IgD-negative memory B cell (primary cell): ENCODE results near the gene AP3B1. TPM values are rescaled to one million over a fixed set of nuclear protein-coding genes. Genes with fewer than 3 reads are reported as not detected.

ENCODE experiments used
- H3K27ac Mint-ChIP-seq, 3 donors: one replicate each; pipeline ENCODE4 v1.8.0; 2020 to 2022; ENCODE audit warnings: mild to moderate bottlenecking in 3 of 3, mixed read lengths in 3 of 3, moderate library complexity in 1 of 3
- H3K27me3 Mint-ChIP-seq: one replicate; pipeline ENCODE4 v1.8.0; 2021; ENCODE audit warnings: mixed read lengths
- H3K36me3 Mint-ChIP-seq: one replicate; pipeline ENCODE4 v1.8.0; 2020; ENCODE audit warnings: mild to moderate bottlenecking, mixed read lengths
- H3K4me1 Mint-ChIP-seq, 3 donors: one replicate each; pipeline ENCODE4 v1.8.0; 2020 to 2022; ENCODE audit warnings: mixed read lengths in 3 of 3, mild to moderate bottlenecking in 1 of 3
- H3K4me3 Mint-ChIP-seq, 4 donors: one replicate each; pipeline ENCODE4 v1.8.0; 2020 to 2022; ENCODE audit warnings: mild to moderate bottlenecking in 4 of 4, mixed read lengths in 4 of 4, moderate library complexity in 3 of 4
- H3K9me3 Mint-ChIP-seq, 3 donors: one replicate each; pipeline ENCODE4 v1.8.0; 2020 to 2021; ENCODE audit warnings: mixed read lengths in 3 of 3, mild to moderate bottlenecking in 1 of 3
- polyA plus RNA-seq: library from polyadenylated mRNA; unstranded; fragments of 300-500 nt; fragmentation: Illumina TruSeq; gene quantifications from one replicate; pipeline ENCODE4 v1.2.3, GENCODE V29; 2021

AP3B1 gene
- polyA plus RNA-seq, 1 donor from 2014 or later: 23.0 TPM

DNA sequence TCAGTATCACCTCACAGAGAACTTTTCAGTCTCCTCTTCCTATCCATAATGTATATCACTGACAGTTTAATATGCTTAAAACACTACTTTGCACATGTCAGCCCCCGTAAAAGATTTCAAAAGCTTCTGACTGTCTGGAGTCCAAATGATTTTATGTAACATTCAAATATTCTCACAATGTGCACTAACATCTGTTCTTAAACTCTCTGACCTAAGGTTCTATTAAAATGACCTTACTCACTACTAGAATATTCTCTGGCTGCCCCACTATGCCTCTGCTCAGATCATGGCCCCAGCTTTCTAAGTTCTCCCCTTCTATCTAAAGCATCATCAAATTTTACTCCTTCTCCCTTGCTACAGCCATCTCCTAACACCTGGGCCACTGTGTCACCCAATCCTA lies 52.5 kb downstream of the AP3B1 start:
- Mint-ChIP-seq H3K27ac (peak overlapping the region in 1 of 3 donors; percentile 29), H3K36me3 (peaks cover 7% of the 10 kb centered on the region), H3K9me3 (no peaks in the 10 kb centered on the region), H3K4me1 (peaks cover 0 to 2% (median 0%) of the 10 kb centered on the region in 3 donors), H3K27me3 (no peaks in the 10 kb centered on the region), H3K4me3 (no peak overlapping the region)

DNA sequence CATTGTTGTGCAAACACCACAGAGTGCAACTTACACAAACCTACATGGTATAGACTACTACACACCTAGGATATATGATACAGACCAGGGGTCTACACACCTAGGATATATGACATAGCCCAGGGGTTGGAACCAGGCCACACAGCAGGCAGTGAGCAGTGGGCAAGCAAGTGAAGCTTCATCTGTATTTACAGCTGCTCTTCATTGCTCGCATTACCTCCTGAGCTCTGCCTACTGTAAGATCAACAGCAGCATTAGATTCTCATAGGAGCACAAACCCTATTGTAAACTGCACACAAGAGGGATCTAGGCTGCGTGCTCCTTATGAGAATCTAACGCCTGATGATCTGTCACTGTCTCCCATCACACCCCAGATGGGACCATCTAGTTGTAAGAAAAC lies 56.6 kb downstream of the AP3B1 start:
- Mint-ChIP-seq H3K4me1 (peaks cover 1 to 7% (median 4%) of the 10 kb centered on the region in 3 donors), H3K27ac (no peak overlapping the region), H3K9me3 (no peaks in the 10 kb centered on the region), H3K27me3 (no peaks in the 10 kb centered on the region), H3K4me3 (no peak overlapping the region), H3K36me3 (peaks cover 7% of the 10 kb centered on the region)

DNA sequence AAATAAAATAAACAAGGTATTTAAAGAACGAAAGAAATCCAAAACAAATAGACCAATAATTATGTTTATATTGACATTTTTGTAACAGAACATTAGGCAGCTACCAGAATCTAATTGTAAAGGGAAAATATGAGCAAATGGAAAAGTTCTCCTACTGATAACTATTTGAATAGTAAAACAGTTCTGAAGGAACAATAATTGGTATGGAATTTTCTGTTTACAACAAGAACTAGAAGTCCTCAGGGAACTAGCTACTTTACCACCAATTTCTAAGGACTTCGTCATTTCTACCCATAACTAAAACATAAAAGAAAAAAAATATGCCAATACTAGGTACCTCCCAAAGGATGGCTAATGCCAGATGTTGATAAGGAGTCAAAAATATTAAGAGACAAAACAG lies 58.5 kb downstream of the AP3B1 start:
- H3K4me1 Mint-ChIP-seq: peaks cover 3 to 7% (median 4%) of the 10 kb centered on the region in 3 donors

DNA sequence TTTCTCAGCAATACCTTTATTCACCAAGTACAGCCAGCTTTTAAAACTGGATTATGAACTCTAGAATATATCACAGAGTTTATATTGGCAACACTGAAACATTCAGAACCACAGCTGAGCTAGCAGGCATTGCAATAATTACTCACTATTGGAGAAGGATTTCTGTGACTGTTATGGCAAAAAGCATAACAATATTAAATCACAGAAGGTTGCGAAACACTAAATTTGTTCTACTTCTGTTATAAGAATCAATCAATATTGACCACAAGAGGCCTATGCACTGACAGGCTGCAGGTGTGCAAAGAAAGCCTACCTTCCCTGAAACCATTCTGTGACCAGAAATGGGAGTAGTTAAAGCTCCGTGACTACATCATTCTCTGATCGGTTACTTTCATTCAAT lies 59.2 kb downstream of the AP3B1 start:
- Mint-ChIP-seq H3K27ac (no peak overlapping the region), H3K4me3 (no peak overlapping the region), H3K9me3 (no peaks in the 10 kb centered on the region), H3K27me3 (no peaks in the 10 kb centered on the region), H3K36me3 (peaks cover 10% of the 10 kb centered on the region), H3K4me1 (peaks cover 3 to 7% (median 7%) of the 10 kb centered on the region in 3 donors)

More for the DNA sequence above, 58.5 kb downstream of the AP3B1 start:
- Mint-ChIP-seq H3K27ac (no peak overlapping the region), H3K4me3 (no peak overlapping the region), H3K9me3 (no peaks in the 10 kb centered on the region), H3K36me3 (peaks cover 10% of the 10 kb centered on the region), H3K27me3 (no peaks in the 10 kb centered on the region)

DNA sequence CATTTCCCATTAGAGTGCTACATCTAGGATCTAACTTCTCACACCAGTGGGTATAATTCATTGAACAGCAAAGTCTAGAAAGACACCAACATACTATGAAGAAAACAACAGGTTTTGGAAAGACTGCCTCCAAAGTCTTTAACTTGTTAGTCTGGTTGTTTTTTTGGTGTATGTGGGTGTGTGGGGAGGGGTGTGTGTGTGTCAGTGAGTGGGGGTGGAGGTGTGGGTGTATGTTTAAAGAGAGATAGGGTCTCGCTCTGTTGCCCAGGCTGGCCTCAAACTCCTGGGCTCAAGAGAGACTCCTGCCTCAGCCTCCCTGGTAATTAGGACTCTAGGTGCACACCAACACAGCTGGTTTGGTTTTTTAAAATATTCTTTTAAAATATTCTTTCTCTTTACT lies 59.7 kb downstream of the AP3B1 start:
- no peak overlapping the region for H3K27ac Mint-ChIP-seq

DNA sequence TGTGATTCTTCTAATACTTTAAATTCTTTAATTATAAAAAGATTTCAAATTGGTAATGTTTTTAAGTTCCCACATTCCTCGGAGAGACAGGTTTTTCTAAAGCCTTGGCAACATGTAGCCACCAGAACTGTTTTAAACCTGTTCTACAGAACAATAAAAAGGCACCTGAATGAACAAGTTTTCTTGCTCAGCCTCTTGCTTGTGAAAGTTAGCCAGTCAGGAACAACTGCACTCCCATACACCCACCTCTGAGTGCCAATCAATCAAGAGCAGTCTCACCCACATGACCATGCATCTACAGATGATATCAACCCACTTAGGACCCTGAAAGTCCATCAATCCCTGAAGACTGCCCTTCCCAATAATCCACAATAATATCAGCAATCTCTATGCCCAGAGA lies 62.3 kb downstream of the AP3B1 start:
- Mint-ChIP-seq H3K4me3 (no peak overlapping the region), H3K36me3 (peaks cover 2% of the 10 kb centered on the region), H3K27me3 (no peaks in the 10 kb centered on the region), H3K4me1 (peaks cover 3 to 8% (median 7%) of the 10 kb centered on the region in 3 donors), H3K27ac (no peak overlapping the region), H3K9me3 (no peaks in the 10 kb centered on the region)

More for the DNA sequence above, 59.7 kb downstream of the AP3B1 start:
- Mint-ChIP-seq H3K4me1 (peaks cover 3 to 8% (median 7%) of the 10 kb centered on the region in 3 donors), H3K9me3 (no peaks in the 10 kb centered on the region), H3K36me3 (peaks cover 7% of the 10 kb centered on the region), H3K4me3 (no peak overlapping the region), H3K27me3 (no peaks in the 10 kb centered on the region)

DNA sequence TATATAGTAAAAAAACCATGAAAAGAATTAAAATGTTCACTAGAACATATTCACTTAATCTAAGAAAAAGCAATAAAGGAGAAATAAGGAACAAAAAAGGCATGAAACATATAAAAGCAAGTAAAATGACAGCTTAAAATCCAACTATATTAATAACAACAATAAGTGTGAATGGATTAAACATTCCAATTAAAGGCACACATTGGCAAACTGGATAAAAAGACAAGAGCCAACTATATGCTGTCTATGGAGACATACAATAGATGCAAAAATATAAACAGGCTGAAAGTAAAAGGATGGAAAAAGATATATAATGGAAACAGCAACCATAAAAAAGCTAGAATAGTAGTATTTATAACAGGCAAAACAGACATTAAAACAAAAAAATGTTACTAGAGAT lies 70.1 kb downstream of the AP3B1 start:
- Mint-ChIP-seq H3K27me3 (no peaks in the 10 kb centered on the region), H3K4me3 (no peak overlapping the region), H3K36me3 (peaks cover 3% of the 10 kb centered on the region), H3K27ac (no peak overlapping the region), H3K9me3 (no peaks in the 10 kb centered on the region), H3K4me1 (peaks cover 9 to 14% (median 13%) of the 10 kb centered on the region in 3 donors)

DNA sequence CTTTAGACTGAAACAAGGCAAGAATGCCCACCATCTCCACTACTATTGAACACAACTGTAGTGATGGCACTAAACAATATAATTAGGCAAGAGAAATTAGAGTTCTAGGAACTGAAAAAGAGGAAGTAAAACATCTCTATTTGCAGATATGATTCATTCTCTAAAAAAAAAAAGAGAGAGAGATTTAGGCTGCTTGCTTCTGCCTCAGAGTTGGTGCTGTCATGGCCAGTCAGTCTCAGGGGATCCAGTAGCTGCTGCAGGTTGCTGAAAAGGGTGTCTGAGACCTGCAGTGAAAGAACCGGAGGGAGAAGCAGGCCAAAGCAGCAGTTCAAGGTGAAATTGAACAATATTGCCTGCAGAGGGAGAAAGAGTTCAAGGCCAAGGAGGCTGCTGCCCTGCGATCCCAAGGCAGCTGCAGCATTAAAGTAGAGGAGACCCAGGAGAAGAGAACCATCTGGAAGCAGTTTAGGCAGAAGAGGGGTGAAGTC lies 72.5 kb downstream of the AP3B1 start:
- H3K27me3 Mint-ChIP-seq: no peaks in the 10 kb centered on the region
- peaks cover 9 to 15% (median 14%) of the 10 kb centered on the region in 3 donors for H3K4me1 Mint-ChIP-seq
- peak overlapping the region in 3 of 4 donors; percentile 2 to 83 (median 2) for H3K4me3 Mint-ChIP-seq
- no peaks in the 10 kb centered on the region for H3K9me3 Mint-ChIP-seq
- peaks cover 3% of the 10 kb centered on the region for H3K36me3 Mint-ChIP-seq
- peak overlapping the region; percentile 40 to 63 (median 43) for H3K27ac Mint-ChIP-seq

DNA sequence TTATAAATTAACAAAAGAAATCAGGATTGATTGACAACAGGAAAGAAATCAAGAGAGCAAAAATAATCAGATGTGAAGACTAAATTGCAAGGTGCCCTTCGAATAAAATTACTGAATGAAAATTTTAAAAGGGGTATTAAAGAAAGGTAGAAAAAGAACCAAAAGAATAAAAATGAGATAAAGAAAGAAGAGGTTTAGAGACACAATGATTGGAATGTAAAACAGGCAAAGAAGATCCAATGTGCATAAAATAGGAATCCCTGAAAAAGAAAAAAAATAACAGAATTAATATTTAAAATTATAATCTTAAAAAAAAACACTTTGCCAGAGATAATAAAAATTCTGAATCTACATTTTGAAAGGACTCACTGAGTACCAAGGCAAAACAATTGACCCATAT lies 73.0 kb downstream of the AP3B1 start:
- Mint-ChIP-seq H3K4me1 (peaks cover 9 to 15% (median 14%) of the 10 kb centered on the region in 3 donors), H3K4me3 (peak overlapping the region in 1 of 4 donors; percentile 2), H3K36me3 (peaks cover 3% of the 10 kb centered on the region), H3K27me3 (no peaks in the 10 kb centered on the region), H3K27ac (peak overlapping the region in 2 of 3 donors; percentile 43 to 63), H3K9me3 (no peaks in the 10 kb centered on the region)

DNA sequence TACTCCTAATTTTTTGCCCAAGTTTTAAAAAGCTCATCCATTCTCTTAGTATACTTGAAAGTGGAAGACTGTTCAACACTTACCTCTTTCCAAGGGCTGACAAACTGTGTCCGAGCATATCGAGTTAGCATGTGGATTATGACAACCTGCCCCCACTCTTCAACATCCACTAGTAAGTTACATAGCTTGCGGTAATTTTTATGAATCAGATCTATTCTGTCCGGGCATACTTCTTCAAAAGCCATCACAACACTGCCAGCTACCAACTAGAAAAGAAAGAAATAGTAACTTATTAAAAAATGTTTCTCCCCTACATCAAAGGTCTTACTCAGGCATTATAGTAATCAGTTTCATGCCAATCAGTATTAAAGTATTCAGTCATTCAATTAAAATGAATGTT lies 78.5 kb downstream of the AP3B1 start:
- no peaks in the 10 kb centered on the region for H3K27me3 Mint-ChIP-seq
- H3K9me3 Mint-ChIP-seq: no peaks in the 10 kb centered on the region
- peaks cover 4% of the 10 kb centered on the region for H3K36me3 Mint-ChIP-seq
- H3K4me1 Mint-ChIP-seq: peaks cover 0 to 3% (median 0%) of the 10 kb centered on the region in 3 donors
- H3K4me3 Mint-ChIP-seq: no peak overlapping the region
- H3K27ac Mint-ChIP-seq: no peak overlapping the region

DNA sequence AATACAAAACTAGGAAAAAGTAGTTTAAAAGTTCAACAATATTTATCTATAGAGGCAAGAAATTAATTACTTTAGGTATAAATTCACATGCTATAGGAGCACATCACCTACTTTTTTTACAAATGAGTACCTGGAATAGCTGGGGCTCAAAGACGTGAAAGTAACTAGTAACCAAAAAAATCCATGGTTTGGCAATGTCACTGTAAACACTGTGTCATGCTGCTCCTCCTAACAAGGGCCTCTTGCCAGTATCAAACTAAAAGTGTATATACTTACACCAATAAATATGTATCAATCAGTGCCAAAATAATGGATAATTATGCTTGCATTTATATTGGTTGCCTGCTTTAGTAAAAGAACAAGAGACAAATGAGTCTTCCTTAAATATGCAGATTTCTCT lies 78.9 kb downstream of the AP3B1 start:
- H3K27ac Mint-ChIP-seq: no peak overlapping the region
- H3K36me3 Mint-ChIP-seq: peaks cover 3% of the 10 kb centered on the region
- H3K4me1 Mint-ChIP-seq: peaks cover 0 to 3% (median 0%) of the 10 kb centered on the region in 3 donors
- H3K9me3 Mint-ChIP-seq: no peaks in the 10 kb centered on the region
- no peaks in the 10 kb centered on the region for H3K27me3 Mint-ChIP-seq
- no peak overlapping the region for H3K4me3 Mint-ChIP-seq

DNA sequence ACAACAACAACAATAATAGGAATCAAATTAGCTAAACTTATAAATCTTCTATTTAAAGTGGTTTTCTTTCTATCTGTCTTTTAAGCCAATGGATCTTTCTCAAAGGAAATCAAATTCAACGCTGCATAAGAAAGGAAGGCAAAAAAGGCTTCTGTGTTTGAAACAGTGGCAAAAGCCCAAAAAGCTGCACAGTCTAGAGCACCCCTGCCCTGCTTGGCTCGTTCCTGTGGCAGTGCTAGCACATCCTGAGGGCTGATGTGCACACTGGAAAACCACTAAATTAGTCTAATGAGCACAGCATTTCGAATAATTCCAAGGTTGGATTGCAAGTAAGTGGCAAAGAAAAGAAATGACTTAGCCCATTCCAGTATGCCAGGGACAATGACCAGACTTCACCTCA lies 80.7 kb downstream of the AP3B1 start:
- H3K9me3 Mint-ChIP-seq: no peaks in the 10 kb centered on the region
- H3K27ac Mint-ChIP-seq: no peak overlapping the region
- no peaks in the 10 kb centered on the region for H3K27me3 Mint-ChIP-seq
- H3K4me3 Mint-ChIP-seq: no peak overlapping the region
- H3K36me3 Mint-ChIP-seq: peaks cover 3% of the 10 kb centered on the region
- H3K4me1 Mint-ChIP-seq: peaks cover 0 to 2% (median 0%) of the 10 kb centered on the region in 3 donors

DNA sequence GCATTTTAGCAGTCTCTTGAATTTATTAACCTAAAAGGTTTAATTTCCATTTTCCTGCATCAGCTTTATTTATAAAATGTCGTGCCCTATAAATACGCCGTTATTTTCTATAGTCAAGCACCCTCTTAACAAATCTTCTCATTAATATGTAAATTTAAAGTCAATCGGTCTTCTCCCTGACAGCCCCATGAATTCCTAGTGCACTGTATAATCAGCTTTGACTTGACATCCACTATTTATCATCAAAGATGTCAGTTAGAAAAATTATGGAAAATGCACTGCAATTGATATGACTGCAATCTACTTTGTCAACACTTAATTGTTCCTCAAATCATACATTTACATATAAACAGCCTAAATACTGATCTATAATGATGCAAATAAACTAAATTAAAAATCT lies 83.4 kb downstream of the AP3B1 start:
- H3K9me3 Mint-ChIP-seq: no peaks in the 10 kb centered on the region
- H3K27ac Mint-ChIP-seq: no peak overlapping the region
- H3K4me1 Mint-ChIP-seq: no peaks in the 10 kb centered on the region
- no peaks in the 10 kb centered on the region for H3K27me3 Mint-ChIP-seq
- H3K36me3 Mint-ChIP-seq: peaks cover 8% of the 10 kb centered on the region
- H3K4me3 Mint-ChIP-seq: no peak overlapping the region

DNA sequence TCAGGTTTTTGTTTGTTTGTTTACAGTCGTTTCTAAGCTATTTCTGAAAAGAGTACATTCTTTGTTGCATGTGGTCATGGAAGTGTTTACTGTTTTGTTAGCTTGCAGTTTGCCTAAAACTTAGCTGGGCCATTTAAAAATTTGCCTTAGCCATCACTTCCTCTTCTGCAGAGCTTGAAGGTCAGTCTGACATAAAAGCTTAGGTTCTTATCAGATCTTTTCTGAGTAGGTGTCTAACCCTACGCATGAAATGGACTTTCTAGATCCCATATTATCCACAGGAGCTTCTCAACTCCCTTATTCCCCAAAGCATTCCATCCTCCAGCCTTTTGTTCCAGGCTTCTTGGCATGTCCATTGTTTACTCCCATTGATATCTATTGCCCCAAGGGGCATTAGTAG lies 90.3 kb downstream of the AP3B1 start:
- Mint-ChIP-seq H3K36me3 (peaks cover 16% of the 10 kb centered on the region), H3K4me3 (no peak overlapping the region), H3K9me3 (peaks cover 2 to 6% (median 2%) of the 10 kb centered on the region in 3 donors), H3K27me3 (no peaks in the 10 kb centered on the region), H3K4me1 (peaks cover 0 to 1% (median 0%) of the 10 kb centered on the region in 3 donors), H3K27ac (no peak overlapping the region)

DNA sequence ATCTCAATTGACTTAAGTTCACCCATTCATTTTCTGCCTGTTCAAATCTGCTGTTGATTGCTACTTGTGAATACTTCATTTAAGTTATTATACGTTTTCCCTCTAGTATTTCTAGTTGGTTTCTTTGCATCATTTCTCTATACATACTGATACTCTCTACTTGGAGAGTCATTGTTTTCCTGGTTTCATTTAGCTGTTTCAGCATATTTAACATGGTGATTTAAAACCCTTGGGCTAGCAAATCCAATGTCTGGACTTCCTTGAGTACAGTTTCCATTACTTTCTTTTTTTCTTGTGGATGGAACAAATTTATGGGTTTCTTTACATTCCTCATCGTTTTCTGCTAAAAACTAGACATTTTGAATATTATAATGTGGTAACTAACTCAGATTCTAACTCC lies 90.7 kb downstream of the AP3B1 start:
- Mint-ChIP-seq H3K27ac (no peak overlapping the region), H3K4me3 (no peak overlapping the region), H3K27me3 (no peaks in the 10 kb centered on the region), H3K4me1 (peaks cover 0 to 1% (median 0%) of the 10 kb centered on the region in 3 donors), H3K36me3 (peaks cover 16% of the 10 kb centered on the region), H3K9me3 (peaks cover 2 to 6% (median 2%) of the 10 kb centered on the region in 3 donors)

DNA sequence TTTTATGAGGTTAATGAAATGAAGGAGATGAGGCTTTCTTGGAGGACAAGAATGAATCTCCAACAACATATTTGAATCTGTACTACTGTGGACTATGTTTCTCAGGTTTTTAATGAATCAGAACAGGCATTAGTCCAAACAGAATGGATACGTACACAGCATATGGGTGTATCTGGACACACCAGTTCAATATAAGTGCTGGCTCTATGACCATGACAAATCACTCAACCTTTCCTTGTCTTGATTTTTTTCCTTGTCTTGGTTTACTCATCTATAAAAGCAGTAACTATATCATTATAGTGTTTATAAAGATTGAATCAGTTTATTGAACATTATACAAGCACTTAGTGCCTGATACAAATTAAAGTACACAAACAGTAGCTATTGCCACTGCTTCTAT lies 104.1 kb downstream of the AP3B1 start:
- peaks cover 0 to 2% (median 2%) of the 10 kb centered on the region in 3 donors for H3K4me1 Mint-ChIP-seq
- no peak overlapping the region for H3K27ac Mint-ChIP-seq
- no peak overlapping the region for H3K4me3 Mint-ChIP-seq
- H3K27me3 Mint-ChIP-seq: no peaks in the 10 kb centered on the region
- H3K9me3 Mint-ChIP-seq: peaks cover 0 to 11% (median 3%) of the 10 kb centered on the region in 3 donors
- peaks cover 14% of the 10 kb centered on the region for H3K36me3 Mint-ChIP-seq
